ENCODE results near the gene NCAPG. TPM values are rescaled to one million over a fixed set of nuclear protein-coding genes. Genes with fewer than 3 reads are reported as not detected.

Gene NCAPG
- total and polyA plus RNA-seq, 2 donors (not counting 1 experiment from before 2014, with no cell fraction given), result 8.0 to 10.1 TPM

GRCh38 chr4:17865866-17866363 is 55.1 kb downstream of the NCAPG start:
- TF ChIP-seq EZH2 (IDR thresholded peaks at IDR 0.05; ENCODE audit: low read length, missing control alignments), result no peak
- TF ChIP-seq CTCF (conservative IDR thresholded peaks at IDR 0.05 in 1 of 2, IDR thresholded peaks at IDR 0.05 in 1 of 2; ENCODE audit: low read depth in 1 of 2, low read length in 2 of 2), result no peak
- Histone ChIP-seq H2AFZ (ENCODE audit: low read length) (no peak overlapping the region), H3K4me3 (replicated peaks in 1 of 4; ENCODE audit: control extremely low read depth in 1 of 4, insufficient read depth in 1 of 4, low read depth in 3 of 4, low read length in 4 of 4) (no peak overlapping the region), H4K20me1 (ENCODE audit: control insufficient read depth, extremely low read depth, insufficient read depth, low read length) (no peaks in the 10 kb centered on the region), H3K79me2 (ENCODE audit: control insufficient read depth, insufficient read depth, low read length) (no peaks in the 10 kb centered on the region), H3K4me2 (ENCODE audit: extremely low read depth, insufficient read depth, low read length) (no peak overlapping the region), H3K27me3 (ENCODE audit: control insufficient read depth, insufficient read depth, low read length) (no peaks in the 10 kb centered on the region), H3K27ac (ENCODE audit: insufficient read depth, low read length) (no peak overlapping the region), H3K9ac (ENCODE audit: insufficient read depth, low read length) (no peak overlapping the region), H3K4me1 (ENCODE audit: control insufficient read depth, extremely low read depth, insufficient read depth, low read length) (no peaks in the 10 kb centered on the region), H3K36me3 (ENCODE audit: control insufficient read depth, insufficient read depth, low read length) (no peaks in the 10 kb centered on the region), H3K9me3 (ENCODE audit: control insufficient read depth, insufficient read depth, low read depth, low read length) (no peaks in the 10 kb centered on the region)
- no peak for DNase-seq (ENCODE audit: low read depth in 2 of 2)

GRCh38 chr4:17866810-17867209 is 56.0 kb downstream of the NCAPG start:
- H3K9ac ChIP-seq (ENCODE audit: insufficient read depth, low read length), result no peak overlapping the region

GRCh38 chr4:17867276-17867675 is 56.5 kb downstream of the NCAPG start:
- Histone ChIP-seq H2AFZ (ENCODE audit: low read length) (no peak overlapping the region), H3K9me3 (ENCODE audit: control insufficient read depth, insufficient read depth, low read depth, low read length) (no peaks in the 10 kb centered on the region), H3K27ac (ENCODE audit: insufficient read depth, low read length) (no peak overlapping the region), H3K36me3 (ENCODE audit: control insufficient read depth, insufficient read depth, low read length) (no peaks in the 10 kb centered on the region), H3K4me2 (ENCODE audit: extremely low read depth, insufficient read depth, low read length) (no peak overlapping the region), H3K4me1 (ENCODE audit: control insufficient read depth, extremely low read depth, insufficient read depth, low read length) (no peaks in the 10 kb centered on the region), H3K4me3 (replicated peaks in 1 of 4; ENCODE audit: control extremely low read depth in 1 of 4, insufficient read depth in 1 of 4, low read depth in 3 of 4, low read length in 4 of 4) (no peak overlapping the region), H3K27me3 (ENCODE audit: control insufficient read depth, insufficient read depth, low read length) (no peaks in the 10 kb centered on the region), H3K9ac (ENCODE audit: insufficient read depth, low read length) (no peak overlapping the region), H4K20me1 (ENCODE audit: control insufficient read depth, extremely low read depth, insufficient read depth, low read length) (no peaks in the 10 kb centered on the region), H3K79me2 (ENCODE audit: control insufficient read depth, insufficient read depth, low read length) (no peaks in the 10 kb centered on the region)
- TF ChIP-seq CTCF (conservative IDR thresholded peaks at IDR 0.05 in 1 of 2, IDR thresholded peaks at IDR 0.05 in 1 of 2; ENCODE audit: low read depth in 1 of 2, low read length in 2 of 2), result no peak
- TF ChIP-seq EZH2 (IDR thresholded peaks at IDR 0.05; ENCODE audit: low read length, missing control alignments), result no peak
- DNase-seq (ENCODE audit: low read depth in 2 of 2), result no peak

More at GRCh38 chr4:17866810-17867209, 56.0 kb downstream of the NCAPG start:
- Histone ChIP-seq H3K36me3 (ENCODE audit: control insufficient read depth, insufficient read depth, low read length) (no peaks in the 10 kb centered on the region), H3K4me2 (ENCODE audit: extremely low read depth, insufficient read depth, low read length) (no peak overlapping the region), H3K4me3 (replicated peaks in 1 of 4; ENCODE audit: control extremely low read depth in 1 of 4, insufficient read depth in 1 of 4, low read depth in 3 of 4, low read length in 4 of 4) (no peak overlapping the region), H3K79me2 (ENCODE audit: control insufficient read depth, insufficient read depth, low read length) (no peaks in the 10 kb centered on the region), H4K20me1 (ENCODE audit: control insufficient read depth, extremely low read depth, insufficient read depth, low read length) (no peaks in the 10 kb centered on the region), H3K27ac (ENCODE audit: insufficient read depth, low read length) (no peak overlapping the region), H3K4me1 (ENCODE audit: control insufficient read depth, extremely low read depth, insufficient read depth, low read length) (no peaks in the 10 kb centered on the region), H3K27me3 (ENCODE audit: control insufficient read depth, insufficient read depth, low read length) (no peaks in the 10 kb centered on the region), H3K9me3 (ENCODE audit: control insufficient read depth, insufficient read depth, low read depth, low read length) (no peaks in the 10 kb centered on the region), H2AFZ (ENCODE audit: low read length) (no peak overlapping the region)
- TF ChIP-seq CTCF (conservative IDR thresholded peaks at IDR 0.05 in 1 of 2, IDR thresholded peaks at IDR 0.05 in 1 of 2; ENCODE audit: low read depth in 1 of 2, low read length in 2 of 2), result no peak
- DNase-seq (ENCODE audit: low read depth in 2 of 2), result no peak
